ENCODE measurements around the gene LPAR1. TPM values are rescaled to one million over a fixed set of nuclear protein-coding genes. Genes with fewer than 3 reads are reported as not detected.

The LPAR1 gene
- total RNA-seq, 1 donor from 2014 or later: 5.6 TPM

DNA sequence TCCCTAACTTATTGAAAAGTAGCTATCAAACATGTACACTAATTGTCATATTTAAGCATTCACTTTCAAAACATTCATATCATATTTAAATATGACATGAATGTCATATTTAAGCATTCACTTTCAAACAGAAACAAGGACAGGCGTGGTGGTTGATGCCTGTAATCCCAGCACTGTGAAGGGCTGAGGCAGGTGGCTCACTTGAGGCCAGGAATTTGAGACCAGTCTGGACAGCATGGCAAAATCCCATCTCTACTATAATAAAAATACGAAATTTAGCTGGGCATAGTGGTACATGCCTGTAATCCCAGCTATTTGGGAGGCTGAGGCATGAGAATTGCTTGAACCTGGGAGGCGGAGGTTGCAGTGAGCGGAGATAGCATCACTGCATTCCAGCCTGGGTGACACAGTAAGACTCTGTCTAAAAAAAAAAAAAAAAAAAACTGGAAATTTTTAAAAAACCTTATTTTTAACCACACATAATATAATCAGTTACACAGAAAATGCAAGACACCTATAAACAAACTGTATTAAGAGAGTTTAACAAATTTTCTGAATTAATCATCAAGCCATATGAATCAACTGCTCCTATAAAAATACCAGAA, 88.1 kb downstream of the LPAR1 start:
- peaks cover 3% of the 10 kb centered on the region for H3K27me3 Mint-ChIP-seq (ENCODE audit: unreplicated experiment)
- H3K36me3 Mint-ChIP-seq (ENCODE audit: low read depth, unreplicated experiment): no peaks in the 10 kb centered on the region
- TF ChIP-seq, protein P1, sequence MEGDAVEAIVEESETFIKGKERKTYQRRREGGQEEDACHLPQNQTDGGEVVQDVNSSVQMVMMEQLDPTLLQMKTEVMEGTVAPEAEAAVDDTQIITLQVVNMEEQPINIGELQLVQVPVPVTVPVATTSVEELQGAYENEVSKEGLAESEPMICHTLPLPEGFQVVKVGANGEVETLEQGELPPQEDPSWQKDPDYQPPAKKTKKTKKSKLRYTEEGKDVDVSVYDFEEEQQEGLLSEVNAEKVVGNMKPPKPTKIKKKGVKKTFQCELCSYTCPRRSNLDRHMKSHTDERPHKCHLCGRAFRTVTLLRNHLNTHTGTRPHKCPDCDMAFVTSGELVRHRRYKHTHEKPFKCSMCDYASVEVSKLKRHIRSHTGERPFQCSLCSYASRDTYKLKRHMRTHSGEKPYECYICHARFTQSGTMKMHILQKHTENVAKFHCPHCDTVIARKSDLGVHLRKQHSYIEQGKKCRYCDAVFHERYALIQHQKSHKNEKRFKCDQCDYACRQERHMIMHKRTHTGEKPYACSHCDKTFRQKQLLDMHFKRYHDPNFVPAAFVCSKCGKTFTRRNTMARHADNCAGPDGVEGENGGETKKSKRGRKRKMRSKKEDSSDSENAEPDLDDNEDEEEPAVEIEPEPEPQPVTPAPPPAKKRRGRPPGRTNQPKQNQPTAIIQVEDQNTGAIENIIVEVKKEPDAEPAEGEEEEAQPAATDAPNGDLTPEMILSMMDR (IDR thresholded peaks at IDR 0.05; ENCODE audit: unreplicated experiment): no peak
- no peaks in the 10 kb centered on the region for H3K9me3 Mint-ChIP-seq (ENCODE audit: unreplicated experiment)
- DNase-seq (ENCODE audit: low spot score): no peak
- H3K27ac Mint-ChIP-seq (ENCODE audit: unreplicated experiment): no peak overlapping the region
- H3K4me3 Mint-ChIP-seq (ENCODE audit: unreplicated experiment): no peak overlapping the region
- peaks cover 6% of the 10 kb centered on the region for H3K4me1 Mint-ChIP-seq (ENCODE audit: unreplicated experiment)

DNA sequence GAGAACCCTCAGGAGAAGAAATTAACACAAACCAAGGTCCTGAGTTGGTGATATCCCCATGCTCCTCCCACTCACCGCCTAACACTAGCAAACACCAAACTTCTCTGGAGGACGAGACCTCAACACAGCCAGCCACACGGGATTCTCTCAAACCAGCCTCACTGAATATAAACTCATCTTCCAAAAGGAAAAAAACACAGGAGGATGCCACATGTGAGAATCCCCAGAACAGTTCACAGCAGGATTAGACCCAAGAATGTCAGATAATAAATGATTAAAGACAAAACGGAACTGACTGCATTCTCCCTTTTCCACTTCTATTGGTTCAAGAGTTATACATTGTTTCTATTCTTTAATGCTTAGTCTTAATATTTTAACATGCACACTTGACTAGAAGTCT, 89.2 kb downstream of the LPAR1 start:
- no peak overlapping the region for H3K4me3 Mint-ChIP-seq (ENCODE audit: unreplicated experiment)
- DNase-seq (ENCODE audit: low spot score): no peak
- TF ChIP-seq, protein P1 (IDR thresholded peaks at IDR 0.05; ENCODE audit: unreplicated experiment): no peak
- no peaks in the 10 kb centered on the region for H3K36me3 Mint-ChIP-seq (ENCODE audit: low read depth, unreplicated experiment)
- H3K27me3 Mint-ChIP-seq (ENCODE audit: unreplicated experiment): peaks cover 3% of the 10 kb centered on the region
- no peak overlapping the region for H3K27ac Mint-ChIP-seq (ENCODE audit: unreplicated experiment)
- H3K9me3 Mint-ChIP-seq (ENCODE audit: unreplicated experiment): no peaks in the 10 kb centered on the region
- peaks cover 6% of the 10 kb centered on the region for H3K4me1 Mint-ChIP-seq (ENCODE audit: unreplicated experiment)

DNA sequence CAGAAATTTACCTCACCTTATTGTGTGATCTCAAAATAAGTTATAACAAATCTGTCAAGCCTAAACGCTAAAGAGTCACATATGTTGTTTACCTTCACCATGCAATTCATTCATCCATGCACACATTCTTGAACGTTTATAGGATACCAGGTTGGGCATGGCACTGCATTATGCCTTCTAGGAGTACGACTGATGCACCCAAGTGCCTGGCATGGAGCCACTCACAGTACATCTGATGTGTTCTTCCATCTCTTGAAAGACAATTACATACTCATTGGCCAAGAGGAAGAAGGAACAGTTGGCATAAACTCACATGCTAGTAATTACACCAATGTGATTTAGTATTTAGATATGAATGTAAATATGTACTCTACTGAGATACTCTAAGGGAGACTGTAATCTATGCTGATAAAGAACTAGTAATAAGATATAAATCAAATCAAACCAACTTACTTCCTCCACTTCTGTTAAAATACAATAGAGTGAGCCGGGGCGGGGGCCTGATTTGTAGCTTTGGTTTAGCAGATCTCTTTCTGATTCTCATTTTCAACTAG, 90.7 kb downstream of the LPAR1 start:
- H3K36me3 Mint-ChIP-seq (ENCODE audit: low read depth, unreplicated experiment): no peaks in the 10 kb centered on the region
- TF ChIP-seq, protein P1 (IDR thresholded peaks at IDR 0.05; ENCODE audit: unreplicated experiment): no peak
- H3K27me3 Mint-ChIP-seq (ENCODE audit: unreplicated experiment): no peaks in the 10 kb centered on the region
- DNase-seq (ENCODE audit: low spot score): no peak
- H3K9me3 Mint-ChIP-seq (ENCODE audit: unreplicated experiment): no peaks in the 10 kb centered on the region
- no peak overlapping the region for H3K4me3 Mint-ChIP-seq (ENCODE audit: unreplicated experiment)
- no peak overlapping the region for H3K27ac Mint-ChIP-seq (ENCODE audit: unreplicated experiment)
- peaks cover 3% of the 10 kb centered on the region for H3K4me1 Mint-ChIP-seq (ENCODE audit: unreplicated experiment)

DNA sequence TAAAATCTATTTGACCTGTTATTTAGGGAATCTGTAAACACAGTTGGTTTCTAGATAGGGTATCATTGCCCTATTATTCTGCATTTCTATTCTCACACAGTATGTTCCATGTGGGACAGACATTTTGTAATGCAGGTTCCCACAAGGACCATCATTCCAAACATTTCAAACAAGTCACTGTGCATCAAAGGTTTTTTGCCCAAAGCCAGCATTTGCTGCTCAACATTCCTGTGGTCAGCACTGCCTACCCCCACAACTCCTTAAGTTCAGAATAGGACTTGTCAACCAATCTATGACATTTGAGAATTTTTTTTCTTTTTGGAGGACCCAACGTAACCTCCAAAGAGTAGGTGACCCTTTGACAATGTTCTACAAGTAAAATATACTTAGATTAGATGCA, 95.7 kb downstream of the LPAR1 start:
- no peaks in the 10 kb centered on the region for H3K9me3 Mint-ChIP-seq (ENCODE audit: unreplicated experiment)
- no peak overlapping the region for H3K27ac Mint-ChIP-seq (ENCODE audit: unreplicated experiment)
- peaks cover 11% of the 10 kb centered on the region for H3K36me3 Mint-ChIP-seq (ENCODE audit: low read depth, unreplicated experiment)
- H3K4me1 Mint-ChIP-seq (ENCODE audit: unreplicated experiment): no peaks in the 10 kb centered on the region
- no peak overlapping the region for H3K4me3 Mint-ChIP-seq (ENCODE audit: unreplicated experiment)
- H3K27me3 Mint-ChIP-seq (ENCODE audit: unreplicated experiment): no peaks in the 10 kb centered on the region
- DNase-seq (ENCODE audit: low spot score): no peak
- TF ChIP-seq, protein P1 (IDR thresholded peaks at IDR 0.05; ENCODE audit: unreplicated experiment): no peak

DNA sequence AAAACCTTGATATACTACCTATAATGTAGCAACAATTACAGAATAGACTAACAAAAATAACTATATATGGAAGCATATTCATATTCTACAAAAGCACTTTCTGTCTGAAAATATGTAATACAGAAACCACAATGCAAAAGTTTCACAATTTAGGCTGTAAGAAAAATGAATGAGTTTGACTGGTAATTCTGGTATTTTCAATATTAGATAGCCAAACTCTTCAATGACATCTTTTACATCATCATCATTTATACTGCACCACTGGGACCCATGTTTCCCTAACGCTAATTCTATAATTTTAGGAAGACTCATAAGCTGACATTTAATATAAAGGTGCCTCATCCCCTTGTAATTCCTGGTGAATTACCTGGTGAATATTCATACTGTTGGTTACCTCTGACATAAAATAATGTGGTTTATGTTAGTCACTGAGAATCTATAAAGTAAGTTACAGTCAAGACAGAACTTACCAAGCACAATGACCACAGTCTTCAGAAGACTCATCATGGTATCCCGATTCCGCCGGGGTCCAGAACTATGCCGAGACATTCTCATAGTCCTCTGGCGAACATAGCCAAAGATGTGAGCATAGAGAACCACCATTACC, 97.2 kb downstream of the LPAR1 start:
- no peaks in the 10 kb centered on the region for H3K9me3 Mint-ChIP-seq (ENCODE audit: unreplicated experiment)
- H3K27me3 Mint-ChIP-seq (ENCODE audit: unreplicated experiment): no peaks in the 10 kb centered on the region
- TF ChIP-seq, protein P1 (IDR thresholded peaks at IDR 0.05; ENCODE audit: unreplicated experiment): no peak
- H3K4me1 Mint-ChIP-seq (ENCODE audit: unreplicated experiment): no peaks in the 10 kb centered on the region
- no peak for DNase-seq (ENCODE audit: low spot score)
- H3K36me3 Mint-ChIP-seq (ENCODE audit: low read depth, unreplicated experiment): peaks cover 11% of the 10 kb centered on the region
- no peak overlapping the region for H3K27ac Mint-ChIP-seq (ENCODE audit: unreplicated experiment)
- no peak overlapping the region for H3K4me3 Mint-ChIP-seq (ENCODE audit: unreplicated experiment)
